ENCODE measurements around the gene MVB12B.

DNA sequence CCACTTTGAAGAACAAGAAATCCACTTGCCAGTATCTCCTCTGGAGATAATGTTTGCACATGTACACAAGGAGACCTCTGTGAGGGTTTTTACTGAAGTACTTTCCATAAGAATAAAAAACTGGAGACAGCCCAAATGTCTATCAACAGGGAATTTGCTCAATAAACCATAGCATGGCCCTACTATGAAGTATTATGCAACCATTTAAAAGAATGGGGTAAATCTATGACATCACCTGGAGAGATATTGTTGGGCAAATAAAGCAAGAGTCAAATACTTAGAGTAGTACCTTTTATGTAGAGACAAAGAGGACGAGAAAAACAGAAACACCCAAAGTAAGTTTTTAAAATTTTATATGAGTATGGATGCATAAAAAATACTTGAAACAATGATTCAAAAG, 23.9 kb upstream of the MVB12B start:
- TF ChIP-seq POLR2A (IDR thresholded peaks at IDR 0.05): no peak
- TF ChIP-seq, protein P1, sequence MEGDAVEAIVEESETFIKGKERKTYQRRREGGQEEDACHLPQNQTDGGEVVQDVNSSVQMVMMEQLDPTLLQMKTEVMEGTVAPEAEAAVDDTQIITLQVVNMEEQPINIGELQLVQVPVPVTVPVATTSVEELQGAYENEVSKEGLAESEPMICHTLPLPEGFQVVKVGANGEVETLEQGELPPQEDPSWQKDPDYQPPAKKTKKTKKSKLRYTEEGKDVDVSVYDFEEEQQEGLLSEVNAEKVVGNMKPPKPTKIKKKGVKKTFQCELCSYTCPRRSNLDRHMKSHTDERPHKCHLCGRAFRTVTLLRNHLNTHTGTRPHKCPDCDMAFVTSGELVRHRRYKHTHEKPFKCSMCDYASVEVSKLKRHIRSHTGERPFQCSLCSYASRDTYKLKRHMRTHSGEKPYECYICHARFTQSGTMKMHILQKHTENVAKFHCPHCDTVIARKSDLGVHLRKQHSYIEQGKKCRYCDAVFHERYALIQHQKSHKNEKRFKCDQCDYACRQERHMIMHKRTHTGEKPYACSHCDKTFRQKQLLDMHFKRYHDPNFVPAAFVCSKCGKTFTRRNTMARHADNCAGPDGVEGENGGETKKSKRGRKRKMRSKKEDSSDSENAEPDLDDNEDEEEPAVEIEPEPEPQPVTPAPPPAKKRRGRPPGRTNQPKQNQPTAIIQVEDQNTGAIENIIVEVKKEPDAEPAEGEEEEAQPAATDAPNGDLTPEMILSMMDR (IDR thresholded peaks at IDR 0.05): no peak
- TF ChIP-seq POLR2AphosphoS5 (IDR thresholded peaks at IDR 0.05; ENCODE audit: insufficient read depth in 1 of 2, low read depth in 1 of 2): no peak

All from vagina (tissue), 2 donors.